IPS-NIHi7 (cell line): ENCODE results near the gene AUH.

ENCODE experiments used
- DNase-seq: peaks from one replicate; pipeline ENCODE4 v3.0.0; 2012; ENCODE audit warnings: mixed read lengths; ENCODE audit errors: extremely low spot score

Gene AUH

GRCh38 chr9:91188719-91189590 lies 172.8 kb downstream of the AUH start:
- no peak for DNase-seq

- DNase-seq = no peak
Observed at GRCh38 chr9:91187965-91188344, 173.8 kb downstream of the AUH start.

- DNase-seq = no peak
Observed at GRCh38 chr9:91187311-91187964, 174.3 kb downstream of the AUH start.

GRCh38 chr9:91186632-91187108 lies 175.0 kb downstream of the AUH start:
- DNase-seq = no peak

GRCh38 chr9:91185193-91185886 lies 176.4 kb downstream of the AUH start:
- DNase-seq = no peak

GRCh38 chr9:91182429-91183225 lies 179.1 kb downstream of the AUH start:
- DNase-seq = no peak

- no peak for DNase-seq
Observed at GRCh38 chr9:91181541-91181940, 180.2 kb downstream of the AUH start.

- no peak for DNase-seq
Observed at GRCh38 chr9:91180930-91181268, 180.8 kb downstream of the AUH start.

GRCh38 chr9:91180240-91180929 lies 181.3 kb downstream of the AUH start:
- peak; percentile 3 for DNase-seq

- peak; percentile 9 for DNase-seq
Observed at GRCh38 chr9:91179237-91180138, 182.2 kb downstream of the AUH start.

GRCh38 chr9:91178281-91179236 lies 183.2 kb downstream of the AUH start:
- DNase-seq = peak; percentile 11

GRCh38 chr9:91177661-91178280 lies 183.9 kb downstream of the AUH start:
- DNase-seq = no peak

GRCh38 chr9:91177081-91177480 lies 184.6 kb downstream of the AUH start:
- no peak for DNase-seq

GRCh38 chr9:91176426-91176825 lies 185.3 kb downstream of the AUH start:
- peak; percentile 0 for DNase-seq

GRCh38 chr9:91174772-91175171 lies 186.9 kb downstream of the AUH start:
- no peak for DNase-seq

GRCh38 chr9:91172329-91172728 lies 189.4 kb downstream of the AUH start:
- DNase-seq = no peak

GRCh38 chr9:91170951-91171350 lies 190.8 kb downstream of the AUH start:
- DNase-seq = no peak

- no peak for DNase-seq
Observed at GRCh38 chr9:91166796-91167366, 194.8 kb downstream of the AUH start.
